GM18502 (cell line): ENCODE data around the gene ADCY7.
A peak's percentile ranks its signal among the peaks of the same experiment; 100 is the strongest.

Source experiments
- ATAC-seq: cut with Tn5 transposase; IDR thresholded peaks from one replicate; pipeline ENCODE4 v1.9.1; 2021; ENCODE audit warnings: mild to moderate bottlenecking; ENCODE audit not compliant: unreplicated experiment, poor library complexity

Gene ADCY7

GRCh38 chr16:50247906-50248608 is 18.3 kb upstream of the ADCY7 start:
- ATAC-seq, result no peak

- ATAC-seq, result no peak
Observed at GRCh38 chr16:50248845-50249244, 17.5 kb upstream of the ADCY7 start.

- no peak for ATAC-seq
Observed at GRCh38 chr16:50251375-50252081, 14.8 kb upstream of the ADCY7 start.

GRCh38 chr16:50252082-50252611 is 14.2 kb upstream of the ADCY7 start:
- no peak for ATAC-seq

GRCh38 chr16:50252874-50253513 is 13.4 kb upstream of the ADCY7 start:
- no peak for ATAC-seq

- no peak for ATAC-seq
Observed at GRCh38 chr16:50253514-50253910, 12.8 kb upstream of the ADCY7 start.

GRCh38 chr16:50254072-50254471 is 12.3 kb upstream of the ADCY7 start:
- ATAC-seq, result no peak

- no peak for ATAC-seq
Observed at GRCh38 chr16:50255538-50255937, 10.8 kb upstream of the ADCY7 start.

GRCh38 chr16:50256604-50257003 is 9.7 kb upstream of the ADCY7 start:
- no peak for ATAC-seq

- ATAC-seq, result no peak
Observed at GRCh38 chr16:50257876-50258275, 8.5 kb upstream of the ADCY7 start.

GRCh38 chr16:50259334-50260205 is 6.8 kb upstream of the ADCY7 start:
- ATAC-seq, result no peak

GRCh38 chr16:50260206-50261159 is 5.9 kb upstream of the ADCY7 start:
- ATAC-seq, result no peak

GRCh38 chr16:50261160-50261706 is 5.1 kb upstream of the ADCY7 start:
- no peak for ATAC-seq

GRCh38 chr16:50261707-50262235 is 4.6 kb upstream of the ADCY7 start:
- ATAC-seq, result no peak

GRCh38 chr16:50263060-50263909 is 3.1 kb upstream of the ADCY7 start:
- no peak for ATAC-seq

- ATAC-seq, result peak; percentile 39
Observed at GRCh38 chr16:50263940-50264929, 2.1 kb upstream of the ADCY7 start.

GRCh38 chr16:50265260-50265659 is 1.1 kb upstream of the ADCY7 start:
- ATAC-seq, result no peak
